IPS DF 6.9 (cell line): ENCODE measurements around the gene LYZL1.
A peak's percentile ranks its signal among the peaks of the same experiment; 100 is the strongest.
"Not testable (repeated sequence)": the region's sequence is repeated elsewhere in the genome, so short reads cannot be mapped to it uniquely, and the experiment has no call there.

Source experiments
- DNase-seq: peaks from one replicate; pipeline ENCODE4 v3.0.0-alpha.2; 2013; ENCODE audit warnings: low read depth, low spot score
- H3K27ac ChIP-seq: one replicate; pipeline ENCODE4 v1.5.1; 2013; ENCODE audit warnings: low read length, control low read depth
- H3K27me3 ChIP-seq: 2 replicates; pipeline ENCODE4 v1.6.1; 2013; ENCODE audit warnings: mild to moderate bottlenecking, low read length; ENCODE audit not compliant: control insufficient read depth, insufficient read depth
- H3K36me3 ChIP-seq: 2 replicates; pipeline ENCODE4 v1.6.1; 2013; ENCODE audit warnings: low read length; ENCODE audit not compliant: control insufficient read depth, insufficient read depth
- H3K4me1 ChIP-seq: 2 replicates; pipeline ENCODE4 v1.6.1; 2013; ENCODE audit warnings: low read length; ENCODE audit not compliant: control insufficient read depth, insufficient read depth
- H3K4me3 ChIP-seq: 2 replicates; pipeline ENCODE4 v1.5.1; 2013; ENCODE audit warnings: mild to moderate bottlenecking, low read length
- H3K9me3 ChIP-seq: 2 replicates; pipeline ENCODE4 v1.6.1; 2013; ENCODE audit warnings: low read length, inconsistent platforms; ENCODE audit not compliant: control insufficient read depth, insufficient read depth
- WGBS: extraction: QIAGEN DNeasy Blood & Tissue Kit; methylation state at CpG from one replicate; pipeline ENCODE4 v1.1.7; 2013; ENCODE audit warnings: mixed read lengths, missing lambda C conversion rate; ENCODE audit not compliant: insufficient read length, insufficient coverage; 5-methylcytosine and 5-hydroxymethylcytosine counted together

LYZL1 gene

DNA sequence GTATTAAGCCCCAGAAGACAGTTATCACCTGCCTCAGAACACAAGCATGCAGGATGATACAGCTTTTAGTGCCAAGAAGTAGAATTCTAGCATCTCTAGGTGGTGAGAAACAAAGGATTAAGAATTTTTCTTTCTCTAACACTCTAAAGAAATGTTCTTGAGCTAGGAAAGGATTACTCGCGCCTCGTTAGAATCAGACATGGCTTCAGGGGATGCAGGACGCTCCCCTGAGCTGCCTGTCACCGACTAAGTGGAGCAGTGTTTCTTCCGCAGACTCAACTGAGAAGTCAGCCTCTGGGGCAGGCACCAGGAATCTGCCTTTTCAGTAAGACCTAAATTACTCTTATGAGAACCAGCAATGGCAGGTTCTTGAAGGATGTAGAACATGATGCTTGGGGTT is at the start of gene LYZL1:
Gene LYZL1, plus strand, starts transcription at position 165 of the 400 bp plus-strand sequence. CDS start 2,798 bp downstream, outside the sequence.
- WGBS: no CpG with 5 or more reads among the region's 6 CpGs
- not testable (repeated sequence) for H3K27ac ChIP-seq, DNase-seq, H3K4me3 ChIP-seq, H3K4me1 ChIP-seq, H3K36me3 ChIP-seq, H3K9me3 ChIP-seq, H3K27me3 ChIP-seq

DNA sequence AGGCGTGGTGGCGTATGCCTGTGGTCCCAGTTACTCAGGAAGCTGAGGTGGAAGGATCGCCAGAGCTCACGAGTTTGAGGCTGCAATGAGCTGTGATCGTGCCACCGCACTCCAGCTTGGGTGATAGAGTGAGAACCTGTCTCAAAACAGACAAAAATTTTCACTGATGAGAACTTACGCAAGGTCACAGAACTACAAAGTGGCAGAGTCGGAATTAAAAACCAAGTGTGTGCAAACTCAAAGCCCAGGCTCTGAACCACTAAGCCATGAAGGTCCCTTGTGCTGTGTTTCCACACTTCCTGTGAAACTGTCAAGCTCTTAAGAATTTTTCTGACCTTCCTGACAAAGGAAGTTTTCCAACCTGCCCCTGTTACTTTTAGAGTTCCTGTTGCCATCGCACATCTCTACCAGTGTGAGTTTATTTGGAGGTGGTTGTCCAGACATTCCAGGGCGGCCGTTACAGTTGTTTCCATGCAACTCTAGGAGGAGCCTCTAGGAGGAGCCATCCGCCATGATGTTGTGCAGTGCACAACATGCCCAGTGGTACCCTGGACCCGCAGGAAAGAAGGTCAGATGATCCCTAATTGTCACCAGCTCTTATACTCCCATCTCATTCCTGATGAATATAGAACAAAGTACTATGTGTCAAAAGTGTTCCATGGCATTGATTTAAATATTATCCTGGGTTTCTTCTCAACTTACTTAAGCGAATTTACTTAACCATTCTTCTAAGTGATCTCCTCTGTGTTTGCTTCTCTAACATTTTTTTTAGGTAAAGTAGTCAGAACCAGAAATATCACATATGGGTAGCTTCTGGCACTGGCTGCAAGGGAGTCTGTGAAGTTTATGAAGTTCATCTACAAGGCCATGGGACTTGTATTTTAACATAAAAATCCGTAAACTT is 49.0 kb upstream of the LYZL1 start:
- peak; percentile 29 for DNase-seq
- H3K9me3 ChIP-seq: no peaks in the 10 kb centered on the region
- no peak overlapping the region for H3K27ac ChIP-seq
- H3K4me1 ChIP-seq: no peaks in the 10 kb centered on the region
- H3K36me3 ChIP-seq: no peaks in the 10 kb centered on the region
- H3K4me3 ChIP-seq: no peak overlapping the region
- WGBS: no CpG with 5 or more reads among the region's 15 CpGs
- H3K27me3 ChIP-seq: no peaks in the 10 kb centered on the region

DNA sequence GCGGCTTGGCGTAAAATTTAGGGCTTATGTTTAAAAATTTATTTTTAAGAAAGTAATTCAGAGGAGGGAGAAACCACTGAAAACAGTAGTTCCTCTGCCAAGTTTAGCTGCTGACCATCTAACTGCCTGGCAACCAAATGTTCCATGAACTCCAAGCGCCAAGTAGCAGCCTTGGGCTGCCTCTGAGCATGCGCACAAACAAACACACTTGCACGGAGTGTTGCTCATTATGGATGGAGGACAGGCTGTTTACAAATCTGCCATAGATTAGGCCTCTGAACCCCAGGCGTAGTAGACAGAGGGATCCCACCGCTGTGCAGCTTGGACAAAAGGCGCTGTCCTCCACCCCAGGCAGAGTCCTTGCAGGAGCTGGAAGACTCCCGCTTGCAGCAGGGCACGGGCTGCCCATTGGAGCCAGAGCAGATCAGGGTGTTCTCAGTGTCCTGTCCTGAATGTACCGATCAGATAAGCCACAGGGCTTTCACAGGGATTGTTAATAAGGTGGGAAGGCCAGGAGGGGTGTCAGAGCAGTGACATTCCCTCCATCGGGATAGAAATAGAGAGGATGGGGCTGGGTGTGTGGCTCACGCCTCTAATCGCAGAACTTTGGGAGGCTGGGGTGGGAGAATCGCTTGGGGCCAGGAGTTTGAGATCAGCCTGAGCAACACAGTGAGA is 47.7 kb upstream of the LYZL1 start:
- Histone ChIP-seq H3K4me3 (no peak overlapping the region), H3K9me3 (no peaks in the 10 kb centered on the region), H3K4me1 (no peaks in the 10 kb centered on the region), H3K27ac (no peak overlapping the region), H3K36me3 (no peaks in the 10 kb centered on the region), H3K27me3 (no peaks in the 10 kb centered on the region; the same call in 1 of the 2 replicates)
- WGBS: no CpG with 5 or more reads among the region's 15 CpGs
- no peak for DNase-seq

DNA sequence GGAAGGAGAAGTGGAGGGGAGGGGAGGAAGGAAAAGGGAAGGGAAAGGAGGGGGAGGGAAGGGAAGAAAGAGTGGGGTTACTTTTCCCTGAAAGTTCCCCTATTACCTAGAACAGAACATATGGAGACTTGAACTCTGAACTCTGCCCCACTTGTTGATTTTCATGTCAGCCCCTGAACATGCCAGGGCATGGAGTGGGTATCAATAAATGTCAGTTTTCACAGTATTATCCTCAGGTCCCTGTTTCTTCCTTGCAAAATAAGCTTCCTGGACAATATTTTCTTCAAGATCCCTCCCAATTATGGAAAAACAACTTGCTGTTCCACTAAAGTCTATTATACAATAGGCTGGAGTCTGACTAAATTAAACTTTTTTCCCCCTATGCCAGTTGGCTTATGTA is 46.9 kb upstream of the LYZL1 start:
- no peak overlapping the region for H3K27ac ChIP-seq

DNA sequence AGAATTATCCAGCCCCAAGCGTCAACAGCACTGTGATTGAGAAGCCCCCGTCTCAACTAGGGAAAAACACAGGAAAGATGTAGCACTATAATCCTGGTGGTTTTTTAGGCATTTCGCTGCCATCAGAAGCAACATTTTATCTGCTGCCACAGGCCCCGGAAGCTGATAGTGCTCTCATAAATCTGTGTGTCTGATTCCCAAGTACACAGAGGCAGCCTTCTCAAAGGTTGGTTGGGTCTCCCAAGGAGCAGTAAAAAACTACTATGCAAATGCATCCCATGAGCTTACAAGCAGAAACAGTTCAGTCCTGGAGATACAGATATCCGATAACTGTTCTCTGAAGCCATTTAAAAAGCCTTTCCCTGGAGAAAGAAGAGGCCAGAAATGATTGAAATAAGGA is 45.8 kb upstream of the LYZL1 start:
- Histone ChIP-seq H3K36me3 (no peaks in the 10 kb centered on the region), H3K4me3 (no peak overlapping the region), H3K27ac (no peak overlapping the region), H3K9me3 (no peaks in the 10 kb centered on the region), H3K27me3 (no peaks in the 10 kb centered on the region; the same call in 1 of the 2 replicates), H3K4me1 (no peaks in the 10 kb centered on the region)
- no peak for DNase-seq
- WGBS: no CpG with 5 or more reads among the region's 5 CpGs

More for the DNA sequence above, 46.9 kb upstream of the LYZL1 start:
- no peaks in the 10 kb centered on the region for H3K4me1 ChIP-seq
- no peaks in the 10 kb centered on the region for H3K36me3 ChIP-seq
- no peaks in the 10 kb centered on the region; the same call in 1 of the 2 replicates for H3K27me3 ChIP-seq
- no peaks in the 10 kb centered on the region for H3K9me3 ChIP-seq
- no peak for DNase-seq
- H3K4me3 ChIP-seq: no peak overlapping the region

DNA sequence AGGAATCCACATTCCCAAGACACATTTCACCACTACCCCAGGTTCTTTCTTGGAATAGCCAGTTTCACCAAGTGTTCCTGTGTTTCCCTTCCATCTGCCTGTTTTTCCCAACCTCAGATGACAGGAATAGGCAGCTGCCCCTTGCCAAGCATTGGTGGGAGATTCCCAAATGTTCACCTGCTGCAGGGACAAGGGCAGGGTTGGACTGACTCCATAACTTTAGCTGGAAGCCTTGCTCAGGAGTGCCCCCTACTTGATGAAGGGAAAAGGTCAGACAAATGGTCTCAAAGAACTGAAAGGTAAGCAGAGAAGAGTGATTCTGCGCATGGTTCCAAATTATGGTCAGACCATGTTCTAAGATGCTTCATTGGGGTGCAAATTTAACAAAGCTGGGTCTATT is 45.1 kb upstream of the LYZL1 start:
- Histone ChIP-seq H3K36me3 (no peaks in the 10 kb centered on the region), H3K4me3 (no peak overlapping the region), H3K27me3 (no peaks in the 10 kb centered on the region; the same call in 1 of the 2 replicates), H3K9me3 (no peaks in the 10 kb centered on the region), H3K4me1 (no peaks in the 10 kb centered on the region), H3K27ac (no peak overlapping the region)
- DNase-seq: peak; percentile 20
- no CpG with 5 or more reads among the region's 1 CpG for WGBS

DNA sequence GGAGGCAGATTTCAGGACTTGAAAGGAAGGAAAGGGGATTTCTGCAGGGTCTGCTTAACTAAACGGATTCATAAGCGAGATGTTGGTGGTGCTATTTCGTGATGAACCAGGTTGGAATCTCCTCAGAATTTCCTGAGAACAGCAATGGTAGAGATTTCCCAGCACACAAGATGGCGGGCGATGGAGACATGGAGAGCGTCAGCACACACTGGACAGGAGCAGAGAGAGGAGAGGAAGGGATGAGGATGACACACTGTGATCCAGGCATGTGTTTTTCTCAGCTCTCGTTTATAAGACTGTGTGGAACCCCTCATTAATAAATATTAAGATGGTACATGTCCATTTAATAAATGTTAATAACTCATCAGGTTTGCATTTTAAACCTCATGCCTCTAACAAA is 43.9 kb upstream of the LYZL1 start:
- Histone ChIP-seq H3K27me3 (no peaks in the 10 kb centered on the region; the same call in 1 of the 2 replicates), H3K4me1 (no peaks in the 10 kb centered on the region), H3K36me3 (no peaks in the 10 kb centered on the region), H3K9me3 (no peaks in the 10 kb centered on the region), H3K4me3 (no peak overlapping the region), H3K27ac (no peak overlapping the region)
- no peak for DNase-seq
- WGBS: no CpG with 5 or more reads among the region's 7 CpGs

DNA sequence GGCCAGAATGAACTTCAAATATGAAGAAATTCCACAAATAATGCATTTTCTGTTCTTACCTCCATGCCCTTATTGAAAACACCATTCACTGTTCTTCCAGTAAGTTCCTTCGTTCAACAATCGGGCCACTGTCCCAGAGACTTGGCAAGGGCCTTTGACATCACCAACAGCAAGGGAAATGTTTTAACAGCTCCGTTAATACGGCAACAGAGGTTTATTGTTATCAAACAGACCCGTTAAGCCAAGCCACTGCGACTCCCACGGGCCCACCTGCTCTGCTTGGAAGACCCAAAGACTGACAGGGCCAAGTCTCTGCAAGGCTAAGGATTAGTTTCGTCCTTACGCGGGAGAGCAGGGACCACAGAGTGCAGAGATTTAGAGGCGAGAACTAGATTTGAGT is 43.4 kb upstream of the LYZL1 start:
- H3K9me3 ChIP-seq: no peaks in the 10 kb centered on the region
- H3K27ac ChIP-seq: no peak overlapping the region
- no peaks in the 10 kb centered on the region for H3K36me3 ChIP-seq
- H3K4me1 ChIP-seq: no peaks in the 10 kb centered on the region
- DNase-seq: no peak
- WGBS: no CpG with 5 or more reads among the region's 11 CpGs
- H3K4me3 ChIP-seq: no peak overlapping the region
- H3K27me3 ChIP-seq: no peaks in the 10 kb centered on the region; the same call in 1 of the 2 replicates

DNA sequence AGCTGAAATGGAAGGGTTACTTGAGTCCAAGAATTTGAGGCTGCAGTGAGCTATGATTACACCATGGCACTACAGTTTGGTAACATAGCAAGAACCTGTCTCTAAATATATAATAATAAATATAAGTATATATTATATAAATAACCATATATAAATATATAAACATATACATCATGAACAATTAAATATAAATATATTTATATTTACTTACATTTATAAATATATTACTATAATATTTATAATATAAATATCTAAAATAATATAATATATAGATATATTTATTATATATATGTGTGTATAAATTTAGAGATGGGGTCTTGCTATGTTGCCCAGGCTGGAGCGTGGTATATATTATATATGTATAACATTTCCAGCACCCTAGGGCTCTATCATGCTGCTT is 42.4 kb upstream of the LYZL1 start:
- Histone ChIP-seq H3K9me3 (no peaks in the 10 kb centered on the region), H3K4me1 (no peaks in the 10 kb centered on the region), H3K27ac (no peak overlapping the region), H3K4me3 (no peak overlapping the region), H3K27me3 (no peaks in the 10 kb centered on the region; the same call in 1 of the 2 replicates), H3K36me3 (no peaks in the 10 kb centered on the region)
- DNase-seq: no peak
- WGBS: no CpG with 5 or more reads among the region's 1 CpG

DNA sequence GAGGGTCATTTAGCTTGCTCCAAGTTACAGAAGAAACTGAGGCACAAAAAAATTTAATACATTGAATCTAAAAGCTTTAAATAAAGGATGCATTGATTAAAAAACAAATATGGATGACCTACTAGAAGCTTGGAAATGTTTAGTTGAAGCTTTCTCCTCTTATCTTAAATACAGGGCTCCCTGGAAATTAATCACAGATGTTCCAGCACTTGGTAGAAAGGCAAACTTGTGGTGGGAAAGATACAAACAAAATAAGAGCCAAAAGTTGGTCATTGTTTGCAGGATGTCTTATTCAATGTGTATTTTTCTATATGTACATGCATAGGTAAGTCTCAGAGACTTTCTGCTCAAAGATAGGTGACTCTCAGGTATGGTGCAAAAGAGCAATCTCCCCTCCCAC is 40.7 kb upstream of the LYZL1 start:
- Histone ChIP-seq H3K4me3 (no peak overlapping the region), H3K9me3 (no peaks in the 10 kb centered on the region), H3K27me3 (no peaks in the 10 kb centered on the region; the same call in 1 of the 2 replicates), H3K36me3 (no peaks in the 10 kb centered on the region), H3K27ac (no peak overlapping the region), H3K4me1 (no peaks in the 10 kb centered on the region)
- DNase-seq: no peak
